ENCODE data around the gene CAPN1. TPM values are rescaled to one million over a fixed set of nuclear protein-coding genes. Genes with fewer than 3 reads are reported as not detected.
"Not testable (repeated sequence)": the region's sequence is repeated elsewhere in the genome, so short reads cannot be mapped to it uniquely, and the experiment has no call there.

CAPN1 gene
- polyA plus RNA-seq, 3 donors from 2014 or later: 124 to 155 (median 148) TPM

- no peak for DNase-seq
- peaks cover 6 to 9% of the 10 kb centered on the region in 2 donors for H3K4me1 Mint-ChIP-seq
- H3K27ac Mint-ChIP-seq: no peak overlapping the region
- H3K9me3 Mint-ChIP-seq: no peaks in the 10 kb centered on the region
- H3K27me3 Mint-ChIP-seq (ENCODE audit: low read depth in 3 of 3): peaks cover 7 to 17% (median 7%) of the 10 kb centered on the region in 3 donors
- H3K4me3 Mint-ChIP-seq: no peak overlapping the region
- H3K36me3 Mint-ChIP-seq: peaks cover 4 to 8% (median 4%) of the 10 kb centered on the region in 3 donors
These were observed 41.3 kb downstream of the CAPN1 start for GRCh38 chr11:65223011-65223410.

- Mint-ChIP-seq H3K27me3 (ENCODE audit: low read depth in 3 of 3) (peaks cover 7 to 8% (median 7%) of the 10 kb centered on the region in 3 donors), H3K4me3 (no peak overlapping the region)
These were observed 43.2 kb downstream of the CAPN1 start for GRCh38 chr11:65224930-65225278.

GRCh38 chr11:65225279-65226102 lies 43.8 kb downstream of the CAPN1 start:
- peak in 2 of 3 donors; percentile 14 to 16 for DNase-seq
- Mint-ChIP-seq H3K4me3 (peak overlapping the region in 2 of 5 donors; percentile 21 to 40), H3K27ac (no peak overlapping the region), H3K4me1 (peaks cover 0 to 7% of the 10 kb centered on the region in 2 donors), H3K36me3 (peaks cover 4 to 7% (median 4%) of the 10 kb centered on the region in 3 donors), H3K9me3 (no peaks in the 10 kb centered on the region), H3K27me3 (ENCODE audit: low read depth in 3 of 3) (peaks cover 7 to 8% (median 7%) of the 10 kb centered on the region in 3 donors)

More at GRCh38 chr11:65224930-65225278, 43.2 kb downstream of the CAPN1 start:
- DNase-seq: no peak
- Mint-ChIP-seq H3K36me3 (peaks cover 4 to 7% (median 4%) of the 10 kb centered on the region in 3 donors), H3K9me3 (no peaks in the 10 kb centered on the region), H3K27ac (no peak overlapping the region), H3K4me1 (peaks cover 0 to 7% of the 10 kb centered on the region in 2 donors)

GRCh38 chr11:65226103-65226442 lies 44.3 kb downstream of the CAPN1 start:
- Mint-ChIP-seq H3K27ac (no peak overlapping the region), H3K4me1 (peaks cover 0 to 7% of the 10 kb centered on the region in 2 donors), H3K36me3 (peaks cover 4 to 7% (median 4%) of the 10 kb centered on the region in 3 donors), H3K9me3 (no peaks in the 10 kb centered on the region), H3K27me3 (ENCODE audit: low read depth in 3 of 3) (peaks cover 7 to 8% (median 7%) of the 10 kb centered on the region in 3 donors), H3K4me3 (peak overlapping the region in 1 of 5 donors; percentile 40)
- DNase-seq: no peak

GRCh38 chr11:65227879-65228278 lies 46.2 kb downstream of the CAPN1 start:
- Mint-ChIP-seq H3K4me3 (no peak overlapping the region), H3K4me1 (peaks cover 0 to 4% of the 10 kb centered on the region in 2 donors), H3K27me3 (ENCODE audit: low read depth in 3 of 3) (peaks cover 5 to 8% (median 7%) of the 10 kb centered on the region in 3 donors), H3K36me3 (peaks cover 4 to 7% (median 4%) of the 10 kb centered on the region in 3 donors), H3K27ac (peak overlapping the region in 1 of 6 donors; percentile 45), H3K9me3 (no peaks in the 10 kb centered on the region)
- no peak for DNase-seq

GRCh38 chr11:65236194-65237059 lies 54.7 kb downstream of the CAPN1 start:
- Mint-ChIP-seq H3K27ac (no peak overlapping the region), H3K4me3 (no peak overlapping the region), H3K9me3 (no peaks in the 10 kb centered on the region), H3K36me3 (no peaks in the 10 kb centered on the region), H3K27me3 (ENCODE audit: low read depth in 3 of 3) (peaks cover 0 to 6% (median 2%) of the 10 kb centered on the region in 3 donors), H3K4me1 (no peaks in the 10 kb centered on the region)
- no peak for DNase-seq

GRCh38 chr11:65238302-65238701 lies 56.6 kb downstream of the CAPN1 start:
- not testable (repeated sequence) for H3K4me1 Mint-ChIP-seq; H3K27ac Mint-ChIP-seq; H3K9me3 Mint-ChIP-seq; H3K36me3 Mint-ChIP-seq; H3K27me3 Mint-ChIP-seq (ENCODE audit: low read depth in 3 of 3); DNase-seq; H3K4me3 Mint-ChIP-seq

GRCh38 chr11:65241134-65241533 lies 59.4 kb downstream of the CAPN1 start:
- Mint-ChIP-seq H3K4me1 (no peaks in the 10 kb centered on the region), H3K9me3 (no peaks in the 10 kb centered on the region), H3K27me3 (ENCODE audit: low read depth in 3 of 3) (peaks cover 0 to 2% (median 0%) of the 10 kb centered on the region in 3 donors), H3K4me3 (no peak overlapping the region), H3K27ac (no peak overlapping the region), H3K36me3 (no peaks in the 10 kb centered on the region)
- DNase-seq: no peak

- H3K4me3 Mint-ChIP-seq: no peak overlapping the region
- H3K9me3 Mint-ChIP-seq: no peaks in the 10 kb centered on the region
- DNase-seq: no peak
- no peaks in the 10 kb centered on the region for H3K36me3 Mint-ChIP-seq
- no peaks in the 10 kb centered on the region for H3K4me1 Mint-ChIP-seq
- H3K27ac Mint-ChIP-seq: no peak overlapping the region
- H3K27me3 Mint-ChIP-seq (ENCODE audit: low read depth in 3 of 3): peaks cover 0 to 2% (median 0%) of the 10 kb centered on the region in 3 donors
These were observed 60.0 kb downstream of the CAPN1 start for GRCh38 chr11:65241692-65242091.

GRCh38 chr11:65242389-65242788 lies 60.7 kb downstream of the CAPN1 start:
- Mint-ChIP-seq H3K27me3 (ENCODE audit: low read depth in 3 of 3) (peaks cover 0 to 2% (median 0%) of the 10 kb centered on the region in 3 donors), H3K27ac (no peak overlapping the region), H3K9me3 (no peaks in the 10 kb centered on the region), H3K4me1 (no peaks in the 10 kb centered on the region), H3K36me3 (no peaks in the 10 kb centered on the region), H3K4me3 (no peak overlapping the region)
- no peak for DNase-seq

- no peak overlapping the region for H3K27ac Mint-ChIP-seq
- H3K36me3 Mint-ChIP-seq: no peaks in the 10 kb centered on the region
- no peaks in the 10 kb centered on the region for H3K4me1 Mint-ChIP-seq
- peaks cover 0 to 2% (median 0%) of the 10 kb centered on the region in 3 donors for H3K27me3 Mint-ChIP-seq (ENCODE audit: low read depth in 3 of 3)
- DNase-seq: no peak
- no peak overlapping the region for H3K4me3 Mint-ChIP-seq
- no peaks in the 10 kb centered on the region for H3K9me3 Mint-ChIP-seq
These were observed 62.1 kb downstream of the CAPN1 start for GRCh38 chr11:65243797-65244196.

- not testable (repeated sequence) for H3K9me3 Mint-ChIP-seq; H3K36me3 Mint-ChIP-seq; H3K27ac Mint-ChIP-seq; H3K4me3 Mint-ChIP-seq; H3K4me1 Mint-ChIP-seq; DNase-seq; H3K27me3 Mint-ChIP-seq (ENCODE audit: low read depth in 3 of 3)
These were observed 63.3 kb downstream of the CAPN1 start for GRCh38 chr11:65245046-65245445.

GRCh38 chr11:65246506-65246905 lies 64.8 kb downstream of the CAPN1 start:
- no peak for DNase-seq
- peaks cover 0 to 2% (median 0%) of the 10 kb centered on the region in 6 donors for H3K9me3 Mint-ChIP-seq
- H3K27me3 Mint-ChIP-seq (ENCODE audit: low read depth in 3 of 3): no peaks in the 10 kb centered on the region
- no peaks in the 10 kb centered on the region for H3K36me3 Mint-ChIP-seq
- H3K4me3 Mint-ChIP-seq: no peak overlapping the region
- no peaks in the 10 kb centered on the region for H3K4me1 Mint-ChIP-seq
- no peak overlapping the region for H3K27ac Mint-ChIP-seq

GRCh38 chr11:65248184-65248710 lies 66.5 kb downstream of the CAPN1 start:
- H3K27me3 Mint-ChIP-seq (ENCODE audit: low read depth in 3 of 3); H3K36me3 Mint-ChIP-seq; H3K9me3 Mint-ChIP-seq; H3K4me1 Mint-ChIP-seq; H3K27ac Mint-ChIP-seq; DNase-seq; H3K4me3 Mint-ChIP-seq: not testable (repeated sequence)

Data from immature natural killer cell (primary cell).